WI38 (cell line): Measurements from ENCODE around the gene USP10.

Experiments used
- H3K4me3 ChIP-seq: 2 replicates; pipeline ENCODE4 v1.5.1; 2011; ENCODE audit warnings: low read depth, mild to moderate bottlenecking, control low read depth, low read length
- CTCF ChIP-seq: IDR thresholded peaks from 2 replicates; pipeline ENCODE4 v1.5.1; 2012; ENCODE audit warnings: low read depth, mild to moderate bottlenecking, control low read depth, low read length

USP10 gene

GRCh38 chr16:84657229-84657837, 42.5 kb upstream of the USP10 start:
- no peak overlapping the region for H3K4me3 ChIP-seq
- TF ChIP-seq CTCF = no peak

- no peak overlapping the region for H3K4me3 ChIP-seq
- no peak for TF ChIP-seq CTCF
Measured at GRCh38 chr16:84658690-84659089, 41.1 kb upstream of the USP10 start.

- TF ChIP-seq CTCF = no peak
- no peak overlapping the region for H3K4me3 ChIP-seq
Measured at GRCh38 chr16:84659656-84660300, 40.0 kb upstream of the USP10 start.

- no peak overlapping the region for H3K4me3 ChIP-seq
- no peak for TF ChIP-seq CTCF
Measured at GRCh38 chr16:84660973-84661372, 38.8 kb upstream of the USP10 start.

GRCh38 chr16:84661418-84662060, 38.3 kb upstream of the USP10 start:
- no peak for TF ChIP-seq CTCF
- H3K4me3 ChIP-seq = no peak overlapping the region

GRCh38 chr16:84662471-84662870, 37.3 kb upstream of the USP10 start:
- TF ChIP-seq CTCF = no peak

GRCh38 chr16:84663433-84664101, 36.2 kb upstream of the USP10 start:
- TF ChIP-seq CTCF = no peak
- no peak overlapping the region for H3K4me3 ChIP-seq

More at GRCh38 chr16:84662471-84662870, 37.3 kb upstream of the USP10 start:
- H3K4me3 ChIP-seq = no peak overlapping the region
